HG03442 (cell line): Measurements from ENCODE around the gene TMEM200C.
A peak's percentile ranks its signal among the peaks of the same experiment; 100 is the strongest.

Source experiments
- ATAC-seq: cut with Tn5 transposase; IDR thresholded peaks from one replicate; pipeline ENCODE4 v1.9.1; 2021; ENCODE audit warnings: mild to moderate bottlenecking, moderate library complexity; ENCODE audit not compliant: unreplicated experiment

Gene TMEM200C

DNA sequence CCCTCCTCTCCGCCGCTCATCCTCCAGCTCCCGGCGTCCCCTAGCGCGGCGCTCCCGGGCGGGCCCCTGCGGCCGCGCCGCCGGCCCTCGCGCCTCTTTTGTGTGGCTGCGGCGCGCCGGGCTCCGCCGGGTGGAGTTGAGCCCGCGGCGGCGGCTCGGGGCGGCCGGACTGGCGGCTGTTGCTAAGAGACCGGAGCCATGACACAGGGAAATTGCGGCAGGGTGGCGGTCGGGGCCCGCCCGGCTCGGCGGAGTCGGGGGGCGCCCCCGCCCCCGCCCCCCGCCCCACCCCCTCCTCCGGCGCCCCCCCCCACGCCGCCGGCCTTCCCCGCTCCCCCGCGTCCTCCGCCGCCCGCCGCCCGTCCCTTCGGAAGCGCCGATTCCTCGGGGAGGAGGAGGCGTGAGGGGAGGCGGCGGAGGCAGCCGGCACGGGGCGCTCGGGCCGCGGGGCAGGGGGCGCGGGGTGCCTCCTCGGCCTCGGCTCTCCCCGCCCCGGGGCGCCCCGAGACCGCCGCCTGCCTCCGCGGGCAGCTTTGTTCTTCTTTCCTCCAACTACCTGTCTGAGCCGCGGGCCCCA, at the start of gene TMEM200C:
TSS of gene TMEM200C (minus strand) at position 224 of the 577 bp plus-strand sequence. CDS start 3,459 bp downstream, outside the sequence.
- ATAC-seq, result peak; percentile 41

DNA sequence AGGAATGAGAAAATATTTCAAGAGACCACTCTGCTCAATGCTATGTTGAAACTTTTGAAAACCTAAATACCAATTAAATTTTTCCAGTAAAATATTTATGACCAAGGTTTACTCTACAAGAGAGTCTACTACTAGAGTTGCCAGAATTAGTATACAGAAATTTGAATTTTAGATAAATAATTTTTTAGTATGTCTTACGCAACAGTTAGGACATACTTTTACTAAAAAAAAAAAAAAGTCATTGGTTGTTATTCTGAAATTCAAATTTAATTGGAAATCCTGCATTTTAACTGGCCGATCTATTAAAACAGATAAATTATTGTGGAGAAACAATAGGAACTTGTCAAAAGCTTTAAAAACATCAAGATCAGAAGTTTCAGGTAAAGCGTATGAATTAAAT, 49.1 kb upstream of the TMEM200C start:
- no peak for ATAC-seq

DNA sequence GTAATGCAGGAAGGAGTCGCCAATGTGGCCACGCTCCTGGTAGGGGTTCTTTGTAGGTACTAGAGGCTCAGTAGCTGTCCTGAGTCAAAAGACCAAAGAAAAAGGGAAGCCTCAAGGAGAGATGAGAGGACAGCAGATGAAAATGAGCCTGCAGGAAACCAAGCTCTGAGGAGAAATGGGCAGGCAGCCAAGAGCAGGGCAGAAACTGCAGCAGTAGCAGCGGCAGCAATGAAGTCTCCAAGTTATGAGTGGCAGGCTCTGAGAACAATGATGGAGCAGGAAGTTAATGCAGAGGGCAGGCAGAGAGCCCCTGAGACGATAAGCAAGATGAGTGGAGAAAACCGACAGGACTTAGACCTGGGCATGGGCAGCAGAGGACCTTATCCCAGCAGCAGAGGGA, 48.2 kb upstream of the TMEM200C start:
- ATAC-seq, result no peak

DNA sequence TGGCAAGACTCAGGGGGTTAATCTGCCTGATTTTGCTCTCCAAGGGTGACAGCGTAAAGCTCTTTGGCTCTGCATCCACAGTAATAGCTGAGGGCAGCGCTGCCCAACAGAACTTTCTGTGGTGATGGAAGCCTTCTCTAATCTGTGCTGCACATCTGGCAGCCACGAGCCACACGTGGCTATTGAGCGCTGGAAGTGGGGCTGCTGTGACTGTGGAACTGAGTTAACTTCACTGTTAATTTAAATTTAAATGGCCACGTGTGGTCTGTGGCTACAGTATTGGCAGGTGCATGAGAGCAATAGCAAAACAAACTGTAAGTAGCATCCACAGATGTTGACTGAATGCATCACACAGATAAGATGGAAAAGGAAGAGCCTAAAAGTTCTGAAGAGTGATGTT, 47.3 kb upstream of the TMEM200C start:
- no peak for ATAC-seq

DNA sequence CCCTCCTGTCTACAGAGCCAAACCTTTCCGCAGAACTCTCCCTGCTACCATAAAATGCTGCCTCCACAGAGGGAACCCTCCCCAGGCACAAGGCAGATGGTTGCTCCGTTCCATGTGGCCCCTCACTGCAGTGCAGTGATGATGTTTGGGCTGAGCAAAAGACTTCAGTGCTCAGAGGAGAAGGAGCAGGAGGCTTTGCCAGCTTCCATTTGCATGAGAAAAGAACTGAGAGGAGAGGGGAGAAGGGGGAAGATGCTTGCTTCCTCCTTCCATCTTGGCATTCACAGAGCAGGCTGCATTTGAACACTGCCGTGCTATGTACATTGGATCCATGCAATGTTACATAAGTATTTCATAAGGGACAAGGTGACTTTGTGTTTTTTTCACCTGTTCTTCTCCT, 46.6 kb upstream of the TMEM200C start:
- ATAC-seq, result no peak

DNA sequence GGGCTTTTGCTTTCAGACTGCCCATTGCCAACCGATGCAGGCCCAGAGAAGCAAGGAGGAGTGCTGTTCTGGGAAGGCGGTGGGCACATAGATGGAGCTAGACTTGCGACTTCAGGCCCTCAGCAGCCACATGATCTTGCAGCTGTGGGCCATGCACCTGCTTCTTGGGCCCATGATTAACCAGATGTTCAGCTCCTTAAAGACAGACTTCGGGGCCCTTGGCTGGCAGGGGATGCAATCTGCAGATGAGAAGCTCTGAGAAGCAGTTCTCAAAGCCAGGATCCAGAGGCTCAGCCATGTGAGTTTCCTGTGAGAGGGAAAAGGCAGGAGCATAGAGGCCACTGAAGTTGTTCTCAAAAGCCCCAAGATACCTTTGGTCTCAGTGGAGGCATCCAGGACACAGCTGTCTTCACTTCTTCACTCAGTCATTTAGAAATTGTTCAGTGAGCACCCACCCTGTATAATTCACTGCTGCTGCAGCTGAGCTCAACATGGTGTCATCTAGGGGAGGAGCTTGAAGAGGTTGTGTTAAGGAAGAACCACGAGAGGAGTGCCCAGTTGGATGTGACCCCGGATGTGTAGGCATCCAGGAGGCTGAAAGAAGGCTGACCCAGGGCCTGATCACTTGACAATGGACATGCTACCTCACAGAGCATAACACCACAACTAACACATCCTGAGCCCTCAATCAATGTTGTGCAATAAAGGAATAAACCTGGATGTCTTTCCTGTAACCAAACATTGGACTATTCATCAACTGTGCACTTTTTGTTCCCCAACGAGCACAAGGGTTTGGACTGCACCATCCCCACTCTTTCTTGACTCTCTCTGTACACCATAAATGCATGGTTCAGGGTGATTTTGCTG, 44.7 kb upstream of the TMEM200C start:
- no peak for ATAC-seq

DNA sequence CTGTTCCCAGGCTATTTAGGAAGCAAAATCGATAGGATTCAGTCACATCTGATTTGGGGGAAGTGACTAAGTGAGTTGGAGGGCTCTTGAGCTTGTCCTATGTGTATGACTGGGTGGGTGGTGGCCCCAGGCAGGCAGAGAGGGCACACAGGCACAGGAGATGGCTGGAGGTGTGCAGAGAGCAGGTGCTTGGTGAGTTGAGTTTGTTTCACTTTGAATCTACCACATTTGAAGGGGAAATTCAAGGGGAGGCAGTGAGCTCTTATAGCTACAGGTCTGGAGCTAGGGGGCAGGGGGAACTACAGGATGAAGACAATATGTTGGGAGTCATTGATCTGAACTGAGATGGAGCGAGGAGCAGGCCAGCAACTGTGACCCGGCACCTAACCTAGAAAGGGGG, 42.5 kb upstream of the TMEM200C start:
- no peak for ATAC-seq

DNA sequence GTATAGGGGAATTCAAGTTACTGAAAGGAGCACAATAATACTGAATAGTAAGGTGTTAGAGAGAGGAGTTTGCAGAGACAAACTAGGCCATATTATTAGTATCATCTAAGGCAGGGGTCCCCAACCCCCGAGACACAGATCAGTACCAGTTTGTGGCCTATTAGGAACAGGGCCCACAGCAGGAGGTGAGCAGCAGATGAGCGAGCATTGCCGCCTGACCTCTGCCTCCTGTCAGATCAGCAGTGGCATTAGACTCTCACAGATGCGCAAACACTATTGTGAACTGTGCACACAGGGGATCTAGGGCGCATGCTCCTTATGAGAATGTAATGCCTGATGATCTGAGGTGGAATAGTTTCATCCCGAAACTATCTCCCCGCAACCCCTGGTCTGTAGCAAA, 41.8 kb upstream of the TMEM200C start:
- ATAC-seq, result no peak

DNA sequence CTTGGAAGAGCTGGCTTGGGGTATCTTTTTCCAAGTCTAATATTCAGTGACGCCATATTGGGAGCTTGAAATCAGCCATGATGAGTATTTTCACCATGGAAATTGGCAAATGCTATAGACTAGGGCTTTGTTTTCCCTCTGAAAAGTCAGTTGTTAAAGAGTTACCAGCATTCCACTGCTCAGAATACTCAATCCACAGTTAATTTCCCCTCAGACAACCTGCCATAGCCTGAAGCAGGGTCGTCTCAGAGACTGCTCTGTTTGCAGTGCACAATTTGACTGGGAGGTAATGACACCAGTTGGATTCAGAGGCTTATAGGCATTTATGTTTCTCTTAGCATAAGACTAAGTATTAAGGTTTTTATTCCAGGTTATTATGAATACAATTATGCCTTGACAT, 35.5 kb upstream of the TMEM200C start:
- no peak for ATAC-seq

DNA sequence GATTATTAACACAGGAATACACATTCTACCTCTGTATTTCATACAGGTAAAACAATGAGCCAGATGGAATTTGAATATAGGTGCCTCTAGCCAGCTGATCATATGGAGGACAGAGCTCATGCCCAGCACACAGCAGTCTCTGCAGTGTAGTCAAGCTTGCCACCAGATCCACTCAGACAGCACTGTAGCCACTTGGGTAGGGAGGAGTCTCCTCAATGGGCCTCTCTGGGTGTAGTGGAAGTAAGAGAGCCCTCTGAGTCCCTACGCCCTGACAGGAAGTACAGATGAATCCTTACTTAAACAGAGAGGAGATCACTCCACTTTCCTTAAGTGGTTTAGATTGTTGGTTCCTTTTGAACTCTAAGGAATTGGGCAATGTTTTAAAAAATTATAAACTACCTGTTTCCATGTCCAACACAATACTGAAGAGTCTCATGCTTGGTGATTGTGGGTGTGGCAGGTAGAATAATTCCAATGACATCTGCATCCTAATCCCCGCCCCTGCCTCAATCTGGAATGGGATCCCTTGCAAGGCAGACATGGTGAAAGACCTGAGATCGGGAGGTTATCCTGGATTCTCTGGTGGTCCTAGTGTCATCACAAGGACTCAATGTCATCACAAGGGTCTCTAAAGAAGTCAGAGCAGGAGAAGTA, 23.0 kb upstream of the TMEM200C start:
- no peak for ATAC-seq

DNA sequence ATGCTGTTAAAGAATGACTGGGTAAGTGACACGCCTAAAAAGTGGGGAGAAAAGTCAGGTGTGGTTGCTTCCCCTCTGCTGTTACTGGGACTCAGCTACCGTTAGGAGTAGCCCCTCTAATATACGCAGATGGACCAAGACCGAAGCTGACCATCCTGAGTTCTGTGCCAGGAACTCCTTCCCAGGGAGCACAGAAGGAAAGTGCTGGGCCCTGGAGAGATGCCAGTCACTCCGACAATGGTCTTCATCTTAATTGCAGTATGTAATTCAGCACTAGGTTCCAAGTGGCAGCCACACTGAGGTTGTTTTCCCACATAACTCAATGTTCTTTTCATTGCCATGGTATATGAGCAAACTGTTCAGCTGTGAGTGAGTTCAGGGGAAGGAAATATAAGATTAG, 19.6 kb upstream of the TMEM200C start:
- no peak for ATAC-seq

DNA sequence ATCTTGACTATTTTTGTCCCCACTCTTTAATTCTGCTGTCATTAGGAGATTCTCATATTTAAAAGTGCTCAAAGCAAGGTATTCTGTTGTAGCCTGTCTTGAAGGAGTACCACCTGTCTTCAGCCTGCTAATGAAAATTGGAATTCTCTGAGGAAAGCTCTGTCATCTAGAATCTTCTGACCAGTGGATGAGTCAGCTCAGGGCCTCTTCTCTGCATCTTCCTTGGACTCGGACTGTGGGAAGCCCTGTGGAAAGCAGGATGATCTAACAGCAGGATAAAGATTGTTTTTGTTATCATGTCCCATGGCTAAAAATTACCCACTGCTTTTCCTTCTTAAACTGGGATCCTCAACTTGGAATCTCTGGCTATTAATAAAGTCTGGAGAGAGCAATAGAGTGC, 18.7 kb upstream of the TMEM200C start:
- ATAC-seq, result no peak

DNA sequence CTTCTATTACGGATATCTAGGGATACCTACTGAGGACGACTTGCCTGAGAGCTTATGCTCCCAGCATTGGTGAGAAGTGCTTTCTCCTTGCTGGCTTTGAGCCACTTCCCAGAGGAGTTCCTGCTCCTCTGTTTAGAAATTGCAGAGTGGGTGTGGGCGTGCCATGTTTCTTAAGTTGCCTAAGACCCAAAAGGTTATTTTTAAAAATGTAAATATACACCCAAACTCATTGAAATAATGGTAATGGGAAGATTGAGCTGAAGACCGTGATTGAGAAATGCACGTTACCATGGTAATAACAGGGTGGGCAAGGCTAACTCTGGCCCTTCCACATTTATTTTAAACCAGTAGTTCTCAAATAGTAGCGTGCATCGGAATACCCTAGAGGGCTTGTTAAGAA, 17.2 kb upstream of the TMEM200C start:
- no peak for ATAC-seq

DNA sequence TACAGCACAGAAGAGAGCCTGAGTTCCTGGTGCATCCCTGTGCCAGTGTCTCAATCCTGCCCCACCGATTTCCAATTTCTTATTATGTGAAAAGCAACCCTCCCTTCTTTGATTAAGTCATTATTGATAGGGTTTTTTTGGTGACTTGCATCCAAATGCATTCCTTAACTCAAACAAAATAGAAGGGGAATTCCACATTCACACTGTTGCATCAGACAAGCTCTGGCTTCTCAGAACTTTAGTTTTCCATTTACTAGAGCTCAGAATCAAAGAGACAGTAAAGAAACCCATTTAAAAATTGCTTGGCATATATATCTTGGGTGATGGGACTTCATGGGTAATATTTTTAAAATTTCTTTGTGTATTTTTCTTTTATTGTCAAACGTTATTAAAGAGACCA, 13.8 kb upstream of the TMEM200C start:
- ATAC-seq, result no peak

DNA sequence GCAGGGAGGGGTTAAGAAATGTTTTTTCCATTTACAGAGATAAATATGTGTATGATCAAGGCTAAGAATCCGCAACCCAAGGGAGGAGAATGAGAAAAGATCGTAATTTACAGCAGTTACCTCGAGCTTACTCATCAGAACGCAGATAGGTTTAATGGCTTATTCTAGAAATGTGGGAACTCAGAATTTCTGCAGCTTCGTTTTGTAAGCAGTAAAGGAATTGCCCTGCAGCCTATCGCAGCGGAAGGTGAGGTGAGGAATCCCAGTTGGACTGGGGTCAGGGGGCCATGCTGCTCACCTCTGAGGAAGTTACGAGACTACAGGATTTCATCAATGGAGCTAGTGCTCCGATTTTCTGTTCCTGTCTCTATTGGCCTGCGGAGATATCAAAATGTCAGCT, 8.1 kb upstream of the TMEM200C start:
- no peak for ATAC-seq

DNA sequence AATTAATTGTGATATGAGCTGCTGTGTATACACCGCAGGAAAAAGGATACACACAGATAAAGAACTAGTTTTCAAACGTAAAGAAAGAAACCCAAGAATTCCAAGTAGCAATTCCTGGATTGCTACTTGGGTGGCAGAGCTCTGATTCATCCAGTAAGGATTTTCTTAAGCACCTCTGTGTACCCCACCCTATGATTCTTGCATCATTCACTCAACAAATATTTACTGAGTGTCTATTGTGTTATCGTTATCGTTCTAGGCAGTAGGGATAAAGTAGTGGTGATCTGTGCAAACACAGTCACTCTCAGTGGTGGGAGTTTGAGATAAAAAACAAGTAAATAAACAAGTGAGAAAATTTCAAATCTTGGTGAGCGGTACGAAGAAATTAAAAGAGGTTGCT, 4.9 kb upstream of the TMEM200C start:
- no peak for ATAC-seq

DNA sequence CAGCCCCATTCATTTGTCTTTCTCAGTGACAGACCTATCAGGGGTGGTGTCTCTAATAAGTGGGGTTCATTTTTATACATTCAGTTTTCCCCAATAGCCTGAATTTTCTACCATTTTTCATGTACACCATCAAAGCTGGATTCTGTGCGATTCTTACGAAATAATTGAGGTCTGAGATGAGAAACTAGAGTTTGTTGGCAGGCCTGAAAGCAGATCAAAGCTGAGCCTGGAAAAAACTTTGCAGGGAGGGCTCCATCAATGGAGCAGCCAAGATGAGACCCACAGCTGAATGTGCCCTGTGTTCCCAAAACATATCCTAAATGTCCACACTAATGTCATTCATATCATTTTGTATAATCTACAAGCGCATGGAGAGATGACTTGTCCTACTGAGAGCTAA, 4.5 kb upstream of the TMEM200C start:
- ATAC-seq, result no peak

DNA sequence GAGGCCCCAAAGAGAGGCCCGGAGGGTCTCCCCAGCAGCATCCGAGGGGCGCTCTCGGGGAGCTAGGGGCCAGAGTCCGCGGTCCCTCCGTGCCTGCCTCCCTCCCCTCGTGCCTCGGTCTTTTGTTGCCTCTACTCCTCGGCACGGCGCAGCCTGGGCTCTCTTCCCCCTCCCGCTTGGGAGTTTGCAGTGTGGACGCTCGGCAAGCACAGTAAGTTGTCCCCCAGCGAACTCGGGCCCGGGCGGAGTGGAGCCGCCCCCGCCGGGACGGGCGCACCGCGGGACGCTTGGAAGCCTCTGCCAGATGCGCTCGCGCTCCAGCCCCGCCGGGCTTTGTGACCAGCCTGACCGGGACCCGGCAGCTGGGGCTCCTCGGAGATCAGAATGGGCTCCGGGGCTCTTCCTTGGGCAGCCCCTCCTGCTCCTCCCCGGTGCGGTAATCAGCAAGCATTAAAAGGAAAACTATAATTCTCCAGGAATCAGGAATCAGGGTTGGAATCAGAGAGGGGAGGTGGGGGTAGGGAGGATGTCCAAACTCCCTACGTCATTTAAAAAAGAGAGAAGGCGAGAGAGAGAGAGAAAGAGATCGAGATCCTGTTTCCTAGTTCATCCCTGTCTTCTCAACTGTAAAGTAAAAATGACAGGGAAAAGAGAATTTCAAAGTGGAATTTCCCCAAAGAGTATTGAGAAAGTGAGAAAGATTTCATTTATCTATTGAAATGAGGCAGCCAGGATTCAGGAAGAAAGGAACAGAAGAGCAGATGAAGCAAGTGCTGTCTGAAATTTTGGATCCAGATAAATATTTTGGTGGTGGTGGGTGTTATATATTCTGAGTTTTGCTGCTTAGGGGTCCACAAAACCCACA, 786 bp upstream of the TMEM200C start:
- ATAC-seq, result peak; percentile 32

DNA sequence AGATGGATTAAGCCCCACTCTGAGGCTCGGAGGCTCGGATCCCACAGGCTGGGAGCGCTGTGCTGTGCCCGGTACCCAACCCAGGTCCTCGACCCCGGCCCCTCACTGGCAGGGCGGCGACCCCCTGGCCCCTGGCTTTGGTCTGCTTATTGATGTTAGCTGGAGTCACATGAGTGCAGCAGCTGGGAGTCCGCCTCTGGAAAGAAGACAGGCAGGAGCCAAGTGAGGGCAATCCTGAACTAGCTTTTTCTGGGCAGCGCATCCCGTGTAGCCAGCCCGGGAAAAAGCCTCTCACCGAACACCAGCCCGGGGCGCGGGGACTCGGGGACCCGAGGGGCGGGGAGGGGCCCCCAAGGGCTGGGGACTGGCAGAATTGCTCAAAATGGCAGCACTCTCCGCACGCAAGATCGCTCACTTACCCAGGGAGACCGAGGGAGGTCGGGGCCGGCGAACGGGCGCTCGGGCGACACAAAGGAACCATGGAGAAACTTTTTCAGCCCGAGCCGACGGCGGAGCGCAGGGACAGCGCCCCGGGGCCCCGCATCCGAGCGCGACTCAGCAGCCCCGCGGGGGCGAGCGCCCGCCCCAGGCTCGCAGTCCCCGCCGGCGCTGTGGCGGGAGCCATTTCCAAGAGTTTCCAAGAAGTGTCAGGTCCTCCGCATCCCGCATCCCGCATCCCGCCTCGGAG, 567 bp downstream of the TMEM200C start:
- no peak for ATAC-seq

DNA sequence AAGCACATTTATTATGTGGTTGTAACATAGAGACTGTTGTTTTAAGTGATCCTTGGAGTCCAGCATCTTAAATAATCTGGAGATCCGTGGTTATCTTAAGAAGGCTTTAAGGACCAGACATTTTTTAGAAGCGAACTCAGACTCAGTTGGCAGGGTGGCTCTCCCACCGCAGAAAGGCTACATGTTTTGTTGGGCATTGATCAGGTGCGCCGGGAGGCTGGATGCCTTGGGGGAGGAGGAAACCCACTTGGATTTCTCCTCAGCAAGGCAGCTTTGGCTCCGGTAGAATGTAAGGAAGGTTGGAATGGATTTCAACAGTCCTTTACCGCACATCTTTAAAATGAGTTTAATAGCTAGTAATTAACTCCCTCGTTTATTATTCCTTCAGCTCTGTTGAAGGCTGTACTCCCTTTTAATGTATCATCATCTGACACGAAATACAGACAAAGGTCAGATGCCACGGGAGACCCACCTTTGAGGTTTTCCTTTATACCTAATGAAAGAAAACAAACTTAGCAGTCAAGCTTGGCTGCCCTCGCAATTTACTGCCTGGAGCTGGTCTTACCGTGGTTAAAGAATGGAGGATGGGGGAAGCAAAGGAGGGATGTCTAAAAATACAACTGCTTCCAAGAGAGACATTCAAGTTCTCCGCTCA, 1.2 kb downstream of the TMEM200C start:
- ATAC-seq, result no peak
